HG03066 (cell line): ENCODE results near the gene ESPL1.
"Not testable (repeated sequence)": the region's sequence is repeated elsewhere in the genome, so short reads cannot be mapped to it uniquely, and the experiment has no call there.

Experiments used
- ATAC-seq: cut with Tn5 transposase; IDR thresholded peaks from one replicate; pipeline ENCODE4 v1.9.1; 2021; ENCODE audit warnings: low read depth; ENCODE audit not compliant: unreplicated experiment

The ESPL1 gene

DNA sequence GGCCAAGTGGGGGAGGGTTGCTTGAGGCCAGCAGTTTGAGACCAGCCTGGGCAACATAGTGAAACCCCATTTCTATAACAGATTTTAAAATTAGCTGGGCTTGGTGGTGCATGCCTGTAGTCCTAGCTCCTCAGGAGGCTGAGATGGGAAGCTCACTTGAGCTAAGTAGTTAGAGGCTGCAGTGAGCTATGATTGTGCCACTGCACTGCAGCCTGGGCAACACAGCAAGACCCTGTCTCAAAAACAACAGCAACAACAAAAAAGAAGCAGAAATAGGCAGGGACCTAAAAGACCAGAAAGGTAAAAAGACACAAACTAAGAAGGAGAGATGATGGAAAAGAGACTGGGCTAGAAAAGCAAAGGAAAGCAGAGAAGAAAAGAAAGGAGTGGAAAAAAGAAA lies 64.2 kb downstream of the ESPL1 start:
- not testable (repeated sequence) for ATAC-seq

DNA sequence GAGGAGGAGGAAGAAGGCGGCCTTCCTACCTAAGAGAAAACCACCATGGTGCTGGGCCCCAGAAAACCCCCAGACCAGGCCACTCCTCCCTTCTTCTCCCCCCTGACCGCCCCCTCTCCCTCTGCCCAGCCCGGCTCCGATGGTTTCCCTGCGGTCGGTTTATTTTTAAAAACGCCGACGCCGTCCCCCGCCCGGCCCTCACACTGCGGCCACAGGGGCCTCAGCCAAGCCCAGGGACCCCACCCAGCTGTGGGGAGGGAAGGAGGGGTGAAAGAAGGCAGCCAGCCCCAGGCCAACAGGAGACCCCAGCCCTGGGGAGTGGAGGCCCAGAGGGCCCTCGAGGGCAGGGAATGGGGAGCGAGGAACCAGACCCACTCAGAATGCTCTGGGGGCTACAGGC lies 64.6 kb downstream of the ESPL1 start:
- no peak for ATAC-seq

DNA sequence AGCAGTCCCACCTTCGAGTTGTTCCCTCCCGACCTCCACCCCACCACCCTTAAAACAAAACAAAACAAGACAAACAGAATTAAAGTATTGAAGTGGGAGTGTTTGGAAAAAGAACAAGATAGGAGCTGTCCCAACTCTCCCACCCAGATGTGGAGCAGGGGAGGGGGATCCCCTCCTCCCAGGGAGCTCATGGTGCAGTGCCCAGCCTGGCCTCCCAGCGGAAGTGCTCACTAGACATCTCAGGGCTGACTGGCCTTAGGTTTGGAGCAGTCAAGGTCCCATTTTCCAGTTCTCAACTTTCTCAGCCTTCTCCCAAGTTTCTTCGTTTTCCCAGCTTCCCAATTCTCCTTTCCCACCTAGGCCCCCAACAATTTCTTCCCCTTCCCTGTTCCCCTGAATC lies 65.2 kb downstream of the ESPL1 start:
- no peak for ATAC-seq

DNA sequence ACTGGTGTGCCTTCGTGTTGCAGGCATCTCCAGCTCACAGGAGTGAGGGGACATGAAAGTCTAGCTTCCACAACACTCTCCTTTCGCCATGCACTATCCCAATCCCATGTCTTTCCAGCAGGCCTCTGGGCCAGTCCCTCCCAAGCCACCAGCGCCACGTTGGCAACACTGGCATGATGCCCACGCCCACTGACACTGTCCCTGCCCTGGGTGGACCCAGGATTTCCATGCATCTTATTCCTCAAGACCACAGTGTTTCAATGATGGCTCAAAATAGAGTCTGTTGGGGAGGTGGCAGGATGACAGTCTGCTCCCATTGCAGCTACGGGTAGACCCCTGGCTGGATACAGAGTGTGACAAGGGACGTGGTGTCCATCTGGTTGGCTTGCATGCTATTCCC lies 65.7 kb downstream of the ESPL1 start:
- ATAC-seq = no peak

DNA sequence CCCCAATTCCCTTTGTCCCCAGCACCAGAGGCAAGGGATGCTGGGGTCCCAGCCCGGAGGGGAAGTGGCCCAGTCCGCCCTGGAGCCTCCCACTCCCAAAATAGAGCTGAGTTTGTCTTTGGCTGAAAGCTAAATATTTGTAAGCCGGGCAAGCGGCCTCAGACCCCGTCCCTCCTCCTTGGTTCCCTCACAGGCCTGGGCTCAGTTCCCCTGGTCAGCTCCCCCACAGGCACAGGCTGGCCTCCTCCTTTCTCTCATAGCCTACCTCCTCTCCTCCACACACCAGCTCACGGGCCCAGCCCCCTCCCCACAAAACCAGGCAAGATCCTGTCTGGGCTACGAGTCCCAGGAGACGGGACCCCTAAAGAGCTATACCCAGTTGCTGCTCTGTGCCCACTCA lies 66.7 kb downstream of the ESPL1 start:
- ATAC-seq = no peak

DNA sequence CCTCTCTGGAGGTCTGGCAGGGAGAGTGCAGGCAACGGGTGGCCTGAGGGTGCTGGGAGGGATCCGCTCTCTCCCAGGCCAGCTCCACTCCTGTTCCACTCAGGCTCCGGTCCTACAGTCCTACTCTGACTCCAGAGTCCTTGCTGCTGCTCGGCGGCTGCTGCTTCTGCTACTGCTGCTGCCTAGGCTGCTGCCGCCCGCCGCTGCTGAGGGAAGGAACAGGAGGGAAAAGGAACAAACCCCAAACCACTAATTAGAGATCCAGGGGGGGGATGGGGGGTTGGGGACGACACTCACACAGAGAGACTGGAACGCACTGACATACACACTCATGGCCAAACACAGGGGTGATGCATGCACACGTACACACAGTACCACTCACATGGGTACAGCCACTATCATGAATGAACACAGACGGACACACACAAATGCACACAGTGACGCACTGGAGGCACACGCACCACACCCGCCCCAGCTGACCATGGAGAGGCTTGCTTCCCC lies 68.1 kb downstream of the ESPL1 start, which contains the start of gene SP7:
Gene SP7 (minus strand): TSS at position 174 of the 501 bp plus-strand sequence. CDS start 708 bp downstream, outside the sequence.
- ATAC-seq = no peak

DNA sequence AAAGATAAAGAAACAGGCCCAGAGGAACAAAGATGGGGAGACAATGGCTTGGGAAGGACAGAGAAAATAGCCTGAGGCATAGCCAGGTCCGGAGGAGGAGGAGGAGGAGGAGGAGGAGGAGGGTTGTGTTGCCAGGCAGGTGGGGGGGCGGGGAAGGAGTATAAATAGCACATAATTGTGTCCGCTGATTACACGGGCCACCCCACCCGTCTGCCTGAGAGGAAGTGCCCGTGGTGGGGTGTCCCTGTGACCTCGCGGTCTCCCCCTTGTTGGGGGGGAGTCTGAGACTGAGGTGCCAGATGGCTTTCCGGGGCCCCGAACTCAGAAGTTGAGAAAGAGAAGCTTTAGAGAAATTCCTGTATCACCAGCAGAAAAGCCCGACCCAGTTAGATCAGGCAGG lies 69.9 kb downstream of the ESPL1 start:
- no peak for ATAC-seq

DNA sequence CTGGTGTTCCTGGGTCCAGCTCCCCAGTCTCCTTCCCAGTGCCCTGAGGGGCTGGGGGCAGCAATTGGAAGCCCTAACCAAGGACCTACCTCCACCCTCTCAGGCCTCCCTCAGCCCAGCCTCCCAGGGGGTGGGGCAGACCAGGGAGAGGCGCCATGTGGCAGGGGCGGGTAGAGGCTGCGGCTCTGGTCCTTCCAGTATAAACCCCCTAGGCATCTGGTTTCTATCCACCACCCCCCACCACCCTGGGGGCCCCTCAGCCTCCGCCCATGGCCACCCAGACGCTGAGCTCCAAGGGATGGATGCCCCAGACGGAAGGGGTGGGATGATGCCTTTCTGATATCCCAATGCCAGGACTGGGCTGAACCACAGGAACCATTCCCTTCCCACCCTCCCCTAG lies 70.8 kb downstream of the ESPL1 start:
- ATAC-seq = no peak

DNA sequence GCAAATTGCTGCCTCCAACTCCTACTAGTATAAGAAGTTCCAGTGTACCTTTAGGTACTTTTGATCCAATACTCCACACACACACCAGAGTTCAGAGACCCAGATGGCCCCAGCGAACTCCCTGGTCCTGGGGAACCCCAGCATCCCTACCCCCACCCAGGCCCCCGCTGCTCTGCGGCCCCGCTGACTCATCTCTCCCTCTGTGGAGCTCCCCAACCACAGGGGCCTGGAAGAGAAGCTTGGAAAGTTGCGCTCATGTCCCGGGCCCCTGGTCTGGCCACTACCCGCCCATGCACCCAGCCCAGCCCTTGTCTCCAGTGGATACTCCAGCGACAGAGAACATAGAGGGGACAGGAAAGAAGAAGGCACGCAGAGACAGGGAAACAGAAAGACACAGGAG lies 72.3 kb downstream of the ESPL1 start:
- ATAC-seq = no peak
